RWPE1 (cell line): Measurements from ENCODE around the gene BMI1.

ENCODE experiments used
- CTCF ChIA-PET: fragments of 350-600 bp; sonication (Branson Sonifier 250); formaldehyde crosslinking; extraction: SDS; loops from one replicate; lab custom pipeline; 2021; lab: Yijun Ruan, JAX
- POLR2A ChIA-PET: fragments of 400-600 bp; formaldehyde crosslinking; extraction: SDS; loops from one replicate; lab custom pipeline; 2020; ENCODE audit warnings: antibody characterized with exemption; ENCODE audit not compliant: low non-redundant PET; lab: Yijun Ruan, JAX
- DNase-seq: peaks from one replicate; pipeline ENCODE4 v3.0.0; 2012; ENCODE audit warnings: low spot score
- H3K27ac ChIP-seq: fragments of 450-650 bp; 2 replicates; pipeline ENCODE4 v1.5.1; 2017
- CTCF ChIP-seq: fragments of 450-650 bp; conservative IDR thresholded peaks from 2 replicates; pipeline ENCODE4 v1.5.1; 2017; ENCODE audit warnings: low read depth, mild to moderate bottlenecking

BMI1 gene

GRCh38 chr10:22341926-22342196 lies 21.0 kb downstream of the BMI1 start:
- POLR2A ChIA-PET: no interaction called here
- TF ChIP-seq CTCF: no peak

GRCh38 chr10:22342421-22342820 lies 21.5 kb downstream of the BMI1 start:
- ChIA-PET CTCF (no interaction called here), POLR2A (no interaction called here)
- no peak for TF ChIP-seq CTCF
- H3K27ac ChIP-seq: no peak overlapping the region
- no peak for DNase-seq

More at GRCh38 chr10:22341926-22342196, 21.0 kb downstream of the BMI1 start:
- CTCF ChIA-PET: no interaction called here
- no peak for DNase-seq
- no peak overlapping the region for H3K27ac ChIP-seq

- TF ChIP-seq CTCF: no peak
- DNase-seq: no peak
- H3K27ac ChIP-seq: no peak overlapping the region
- ChIA-PET POLR2A (no interaction called here), CTCF (interaction anchor here (0.7 kb wide), 1 partner anchor 900 kb away, joined by 3 read pairs; no protein-coding TSS in a partner anchor)
Observed at GRCh38 chr10:22343731-22344130, 22.8 kb downstream of the BMI1 start.

GRCh38 chr10:22344249-22344648 lies 23.4 kb downstream of the BMI1 start:
- no peak for TF ChIP-seq CTCF
- CTCF ChIA-PET: no interaction called here
- POLR2A ChIA-PET: no interaction called here
- no peak overlapping the region for H3K27ac ChIP-seq
- no peak for DNase-seq

GRCh38 chr10:22344781-22345300 lies 23.9 kb downstream of the BMI1 start:
- CTCF ChIA-PET: interaction anchor here (0.5 kb wide), 1 partner anchor 100 kb away, joined by 4 read pairs; no protein-coding TSS in a partner anchor
- no peak for TF ChIP-seq CTCF
- H3K27ac ChIP-seq: no peak overlapping the region
- POLR2A ChIA-PET: no interaction called here
- DNase-seq: no peak

- no peak within 1 kb of the TSS for H3K27ac ChIP-seq
- no peak for DNase-seq
- POLR2A ChIA-PET: no interaction called here
- CTCF ChIA-PET: interaction anchor here (0.5 to 0.6 kb wide), 2 partner anchors 72 to 99 kb away, joined by 3 to 4 read pairs; no protein-coding TSS in a partner anchor
- TF ChIP-seq CTCF: no peak
Observed at GRCh38 chr10:22345301-22346095, 24.6 kb downstream of the BMI1 start, which contains the start of gene SPAG6. TSS of gene SPAG6 (plus strand) at chr10:22345496. CDS start at chr10:22345612, 116 bp downstream.
